HuH-7.5 (cell line): Measurements from ENCODE around the gene NUP54.

Experiments
- DNase-seq: peaks from one replicate; pipeline ENCODE4 v3.0.0; 2011; ENCODE audit warnings: low spot score

Gene NUP54

GRCh38 chr4:76147454-76148141, 599 bp downstream of the NUP54 start:
- DNase-seq: peak; percentile 68

GRCh38 chr4:76144546-76144945, 3.7 kb downstream of the NUP54 start:
- no peak for DNase-seq

GRCh38 chr4:76141241-76141640, 7.0 kb downstream of the NUP54 start:
- DNase-seq: no peak

GRCh38 chr4:76127754-76128153, 20.4 kb downstream of the NUP54 start:
- no peak for DNase-seq

GRCh38 chr4:76125816-76126215, 22.4 kb downstream of the NUP54 start:
- DNase-seq: no peak

GRCh38 chr4:76120199-76120598, 28.0 kb downstream of the NUP54 start:
- no peak for DNase-seq

- no peak for DNase-seq
These were observed 30.7 kb downstream of the NUP54 start for GRCh38 chr4:76117536-76117935.

GRCh38 chr4:76116821-76117220, 31.4 kb downstream of the NUP54 start:
- no peak for DNase-seq

- DNase-seq: no peak
These were observed 39.6 kb downstream of the NUP54 start for GRCh38 chr4:76108467-76109181.

GRCh38 chr4:76106442-76106841, 41.8 kb downstream of the NUP54 start:
- DNase-seq: no peak

- DNase-seq: no peak
These were observed 42.5 kb downstream of the NUP54 start for GRCh38 chr4:76105652-76106051.

- no peak for DNase-seq
These were observed 52.1 kb downstream of the NUP54 start for GRCh38 chr4:76096076-76096475.

GRCh38 chr4:76095568-76095967, 52.6 kb downstream of the NUP54 start:
- DNase-seq: no peak

GRCh38 chr4:76091052-76091451, 57.1 kb downstream of the NUP54 start:
- no peak for DNase-seq

GRCh38 chr4:76090241-76090691, 57.9 kb downstream of the NUP54 start:
- no peak for DNase-seq

- no peak for DNase-seq
These were observed 59.5 kb downstream of the NUP54 start for GRCh38 chr4:76088719-76089118.

- peak; percentile 39 for DNase-seq
These were observed 61.0 kb downstream of the NUP54 start for GRCh38 chr4:76087007-76087769.

GRCh38 chr4:76084542-76084941, 63.7 kb downstream of the NUP54 start:
- DNase-seq: no peak

- DNase-seq: no peak
These were observed 64.7 kb downstream of the NUP54 start for GRCh38 chr4:76083386-76083988.

- no peak for DNase-seq
These were observed 70.1 kb downstream of the NUP54 start for GRCh38 chr4:76078033-76078613.

- no peak for DNase-seq
These were observed 73.1 kb downstream of the NUP54 start for GRCh38 chr4:76074993-76075600.

- no peak for DNase-seq
These were observed 73.7 kb downstream of the NUP54 start, which contains the start of gene ART3 for GRCh38 chr4:76074468-76074867. Gene ART3, plus strand, starts transcription at chr4:76074709. Its CDS starts 1,181 bp downstream, at chr4:76075890.
